ENCODE measurements around the gene INO80. TPM values are rescaled to one million over a fixed set of nuclear protein-coding genes. Genes with fewer than 3 reads are reported as not detected.
"Not testable (repeated sequence)": the region's sequence is repeated elsewhere in the genome, so short reads cannot be mapped to it uniquely, and the experiment has no call there.

INO80 gene
- total RNA-seq, 2 donors from 2014 or later: 11.1 to 16.8 TPM

- ATAC-seq (no peak), DNase-seq (no peak)
- intact Hi-C loops (cut with DNase I): no loop called here
Observed at GRCh38 chr15:41122849-41123248, 6.8 kb upstream of the INO80 start.

GRCh38 chr15:41121951-41122350 lies 5.9 kb upstream of the INO80 start:
- no peak for DNase-seq
- no peak for ATAC-seq
- intact Hi-C loops (cut with DNase I): no loop called here

- no peak for DNase-seq
- intact Hi-C loops (cut with DNase I): no loop called here
- ATAC-seq: no peak
Observed at GRCh38 chr15:41116962-41117252, 827 bp upstream of the INO80 start.

GRCh38 chr15:41115652-41116115 lies 396 bp downstream of the INO80 start:
- peak; percentile 68 to 85 for ATAC-seq
- intact Hi-C loops (cut with DNase I): no loop called here
- DNase-seq: peak; percentile 72

- no peak for ATAC-seq
- intact Hi-C loops (cut with DNase I): no loop called here
Observed at GRCh38 chr15:41115161-41115651, 874 bp downstream of the INO80 start.

GRCh38 chr15:41106947-41107346 lies 9.1 kb downstream of the INO80 start:
- DNase-seq (no peak), ATAC-seq (no peak)
- intact Hi-C loops (cut with DNase I): no loop called here

More at GRCh38 chr15:41115161-41115651, 874 bp downstream of the INO80 start:
- no peak for DNase-seq

GRCh38 chr15:41105348-41106334 lies 10.4 kb downstream of the INO80 start:
- DNase-seq: no peak
- intact Hi-C loops (cut with DNase I): no loop called here
- ATAC-seq: no peak

- intact Hi-C loops (cut with DNase I): no loop called here
- DNase-seq: no peak
- ATAC-seq: no peak
Observed at GRCh38 chr15:41104234-41104633, 11.8 kb downstream of the INO80 start.

- DNase-seq (no peak), ATAC-seq (no peak)
- intact Hi-C loops (cut with DNase I): no loop called here
Observed at GRCh38 chr15:41102854-41103253, 13.2 kb downstream of the INO80 start.

- intact Hi-C loops (cut with DNase I): no loop called here
- no peak for ATAC-seq
- no peak for DNase-seq
Observed at GRCh38 chr15:41096178-41096577, 19.9 kb downstream of the INO80 start.

GRCh38 chr15:41085029-41085428 lies 31.1 kb downstream of the INO80 start:
- DNase-seq (no peak), ATAC-seq (no peak)
- intact Hi-C loops (cut with DNase I): no loop called here

- DNase-seq (no peak), ATAC-seq (no peak)
- intact Hi-C loops (cut with DNase I): no loop called here
Observed at GRCh38 chr15:41080144-41080543, 35.9 kb downstream of the INO80 start.

- intact Hi-C loops (cut with DNase I): no loop called here
- DNase-seq: no peak
- ATAC-seq: no peak
Observed at GRCh38 chr15:41079717-41080116, 36.4 kb downstream of the INO80 start.

GRCh38 chr15:41078879-41079278 lies 37.2 kb downstream of the INO80 start:
- intact Hi-C loops (cut with DNase I); DNase-seq; ATAC-seq: not testable (repeated sequence)

GRCh38 chr15:41078125-41078524 lies 38.0 kb downstream of the INO80 start:
- ATAC-seq: no peak
- intact Hi-C loops (cut with DNase I): no loop called here
- DNase-seq: no peak

- DNase-seq (no peak), ATAC-seq (no peak)
- intact Hi-C loops (cut with DNase I): no loop called here
Observed at GRCh38 chr15:41073028-41073427, 43.1 kb downstream of the INO80 start.

GRCh38 chr15:41072013-41072412 lies 44.1 kb downstream of the INO80 start:
- DNase-seq (no peak), ATAC-seq (no peak)
- intact Hi-C loops (cut with DNase I): no loop called here

- DNase-seq: no peak
- ATAC-seq: no peak
- intact Hi-C loops (cut with DNase I): no loop called here
Observed at GRCh38 chr15:41066516-41066915, 49.6 kb downstream of the INO80 start.

- ATAC-seq: no peak
Observed at GRCh38 chr15:41061667-41062066, 54.4 kb downstream of the INO80 start.

GRCh38 chr15:41060505-41060904 lies 55.6 kb downstream of the INO80 start:
- intact Hi-C loops (cut with DNase I): no loop called here
- no peak for ATAC-seq
- DNase-seq: no peak

More at GRCh38 chr15:41061667-41062066, 54.4 kb downstream of the INO80 start:
- no peak for DNase-seq
- intact Hi-C loops (cut with DNase I): no loop called here

GRCh38 chr15:41056810-41057209 lies 59.3 kb downstream of the INO80 start:
- ATAC-seq: no peak
- intact Hi-C loops (cut with DNase I): no loop called here

More at GRCh38 chr15:41056810-41057209, 59.3 kb downstream of the INO80 start:
- no peak for DNase-seq
